Activated T-cell treated with anti-CD3 and anti-CD28 coated beads, Interleukin-2, amount 50 U/mL, for 4 hours (primary cell): ENCODE results near the gene NME2. TPM values are rescaled to one million over a fixed set of nuclear protein-coding genes. Genes with fewer than 3 reads are reported as not detected.
"Not testable (repeated sequence)": the region's sequence is repeated elsewhere in the genome, so short reads cannot be mapped to it uniquely, and the experiment has no call there.

Experiments
- ATAC-seq, 2 donors: fragments of 200-7000 bp; cut with Tn5 transposase; one replicate each; pipeline ENCODE4 v1.10.0; 2021
- DNase-seq: peaks from one replicate; pipeline ENCODE4 v3.0.0-alpha.2; 2020
- H3K27me3 Mint-ChIP-seq: one replicate; pipeline ENCODE4 v1.8.0; 2021; ENCODE audit warnings: low read depth, mixed read lengths
- H3K36me3 Mint-ChIP-seq: one replicate; pipeline ENCODE4 v1.8.0; 2022; ENCODE audit warnings: mixed read lengths; ENCODE audit not compliant: insufficient read depth
- H3K4me1 Mint-ChIP-seq: one replicate; pipeline ENCODE4 v1.8.0; 2021; ENCODE audit warnings: low read depth, mixed read lengths
- H3K4me3 Mint-ChIP-seq: one replicate; pipeline ENCODE4 v1.8.0; 2021; ENCODE audit warnings: mild to moderate bottlenecking, moderate library complexity, mixed read lengths
- H3K9me3 Mint-ChIP-seq: one replicate; pipeline ENCODE4 v1.8.0; 2021; ENCODE audit warnings: mixed read lengths
- total RNA-seq, 3 donors: library from RNA; stranded (reverse); gene quantifications; one replicate each; pipeline ENCODE4 v1.2.1, GENCODE V29; 2021

Gene NME2
- total RNA-seq, 3 donors from 2014 or later: 847 to 931 (median 896) TPM

DNA sequence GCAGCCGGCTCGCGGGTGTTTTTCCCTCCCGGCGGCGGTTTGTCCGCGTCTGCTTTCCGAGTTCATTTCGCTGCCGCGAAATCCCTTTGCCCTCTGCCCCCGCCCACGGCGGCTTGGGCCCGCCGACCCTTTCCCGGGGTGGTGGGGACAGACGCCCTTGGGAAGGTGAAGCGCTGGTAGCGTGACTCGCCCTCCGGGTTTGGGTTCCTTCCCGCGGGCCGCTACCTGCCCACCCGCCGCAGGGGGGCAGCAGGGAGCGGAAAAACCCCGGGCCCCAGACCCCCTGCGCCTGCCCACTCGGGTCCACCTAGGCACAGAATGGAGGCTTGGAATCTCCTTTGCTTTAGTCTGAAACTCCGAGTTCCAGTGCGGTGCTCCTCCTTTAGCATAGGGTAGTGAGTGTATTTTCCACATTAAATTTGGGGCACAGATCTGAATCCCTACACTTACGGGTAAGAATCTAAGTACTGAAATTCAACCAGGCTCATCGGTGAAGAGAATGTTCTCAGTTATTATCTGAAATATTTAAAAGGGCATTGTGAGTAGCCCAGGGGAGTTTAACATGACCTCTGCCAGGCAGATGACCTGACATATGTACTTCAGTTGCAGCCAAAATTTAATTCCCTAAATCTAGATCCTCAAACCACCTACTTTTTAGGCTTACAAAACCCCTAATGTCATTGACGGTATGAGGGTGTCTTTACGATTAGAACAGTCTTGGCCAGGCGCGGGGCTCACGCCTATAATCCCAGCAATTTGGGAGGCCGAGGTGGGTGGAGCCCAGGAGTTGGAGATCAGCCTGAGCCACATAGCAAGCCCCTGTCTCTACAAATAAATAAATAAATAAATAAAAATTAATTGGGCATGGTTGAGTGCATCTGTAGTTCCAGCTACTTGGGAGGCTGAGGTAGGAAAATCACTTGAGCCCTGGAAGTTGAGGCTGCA, 1.0 kb downstream of the NME2 start:
- ATAC-seq (peak; percentile 65 to 67), DNase-seq (peak; percentile 69)
- peak overlapping the region; percentile 89 for H3K4me3 Mint-ChIP-seq
- H3K27me3 Mint-ChIP-seq: no peaks in the 10 kb centered on the region
- peaks cover 34% of the 10 kb centered on the region for H3K36me3 Mint-ChIP-seq
- peaks cover 24% of the 10 kb centered on the region for H3K4me1 Mint-ChIP-seq
- no peaks in the 10 kb centered on the region for H3K9me3 Mint-ChIP-seq

DNA sequence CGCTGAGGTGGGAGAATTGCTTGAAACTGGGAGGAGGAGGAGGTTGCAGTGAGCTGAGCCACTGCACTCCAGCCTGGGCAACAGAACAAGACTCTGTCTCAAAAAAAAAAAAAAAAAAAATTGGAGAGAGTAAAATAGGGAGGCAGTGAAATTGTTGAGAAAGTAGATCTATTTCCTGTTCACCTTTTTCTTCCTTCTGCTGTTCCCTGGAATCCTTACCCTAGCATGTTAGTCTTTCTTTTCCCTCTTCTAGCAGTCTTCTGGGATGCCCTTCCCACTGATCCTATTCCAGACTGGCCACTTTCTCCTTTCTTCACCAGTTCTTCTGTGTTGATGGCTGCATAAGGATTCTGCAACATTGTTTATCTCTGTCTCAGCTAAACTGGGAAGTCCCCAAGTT, 3.1 kb downstream of the NME2 start:
- H3K4me1 Mint-ChIP-seq: peaks cover 24% of the 10 kb centered on the region
- H3K27me3 Mint-ChIP-seq: no peaks in the 10 kb centered on the region
- no peak for ATAC-seq
- peak overlapping the region; percentile 19 for H3K4me3 Mint-ChIP-seq
- no peak for DNase-seq
- H3K9me3 Mint-ChIP-seq: no peaks in the 10 kb centered on the region
- H3K36me3 Mint-ChIP-seq: peaks cover 34% of the 10 kb centered on the region

DNA sequence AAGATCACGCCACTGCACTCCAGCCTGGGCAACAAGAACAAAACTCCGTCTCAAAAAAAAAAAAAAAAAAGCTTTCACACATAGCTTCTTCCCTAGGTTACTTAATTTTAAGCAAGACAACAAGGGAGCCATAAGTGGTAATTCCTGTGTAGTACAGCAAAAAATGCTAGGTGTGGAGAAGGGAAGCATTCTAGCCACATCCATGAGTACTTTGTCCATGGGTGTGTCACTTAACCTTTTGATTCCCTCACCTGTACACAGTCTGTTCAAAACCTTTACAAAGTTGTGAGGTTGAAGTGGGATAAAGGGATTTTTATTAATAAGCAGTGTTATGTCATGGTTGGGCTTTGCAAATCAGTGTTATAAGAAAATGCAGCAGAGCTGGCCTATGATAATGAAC, 4.5 kb downstream of the NME2 start:
- Mint-ChIP-seq H3K4me1 (peaks cover 19% of the 10 kb centered on the region), H3K4me3 (no peak overlapping the region), H3K9me3 (no peaks in the 10 kb centered on the region), H3K36me3 (peaks cover 34% of the 10 kb centered on the region), H3K27me3 (no peaks in the 10 kb centered on the region)
- ATAC-seq (no peak), DNase-seq (no peak)

DNA sequence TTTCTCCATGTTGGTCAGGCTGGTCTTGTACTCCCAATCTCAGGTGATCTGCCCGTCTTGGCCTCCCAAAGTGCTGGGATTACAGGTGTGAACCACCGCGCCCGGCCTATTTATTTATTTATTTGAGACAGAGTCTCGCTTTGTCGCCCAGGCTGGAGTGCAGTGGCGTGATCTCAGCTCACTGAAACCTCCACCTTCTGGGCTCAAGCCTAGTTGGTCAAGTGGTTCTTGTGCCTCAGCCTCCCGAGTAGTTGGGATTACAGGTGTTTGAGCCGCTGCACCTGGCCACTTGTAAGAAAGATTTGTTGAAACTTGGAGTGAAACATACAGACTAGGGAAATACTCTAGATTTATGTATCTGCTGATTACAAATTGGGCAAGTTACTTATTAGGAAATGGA, 5.8 kb downstream of the NME2 start:
- not testable (repeated sequence) for ATAC-seq, DNase-seq, H3K27me3 Mint-ChIP-seq, H3K9me3 Mint-ChIP-seq, H3K4me3 Mint-ChIP-seq
- H3K36me3 Mint-ChIP-seq: peaks cover 34% of the 10 kb centered on the region
- peaks cover 15% of the 10 kb centered on the region for H3K4me1 Mint-ChIP-seq

DNA sequence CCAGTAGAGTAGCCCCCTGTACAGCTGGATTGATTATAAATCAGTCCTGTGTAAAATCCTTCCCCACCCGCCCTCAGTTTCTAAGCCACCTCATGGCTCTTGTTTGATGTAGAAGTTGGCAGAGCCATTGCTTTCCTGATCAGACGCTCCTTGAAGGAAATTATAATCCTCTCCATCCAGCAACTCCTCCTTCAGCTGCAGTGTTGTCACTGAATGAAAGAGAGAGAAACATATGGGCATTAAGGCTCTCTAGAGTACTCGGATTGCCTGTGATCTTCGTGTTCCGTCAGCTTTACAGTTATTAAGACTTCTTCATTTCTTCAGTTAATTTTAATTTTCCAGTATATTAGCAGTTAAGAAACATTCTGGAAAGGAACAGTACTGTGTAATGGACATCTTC, 14.3 kb downstream of the NME2 start:
- no peak for ATAC-seq
- Mint-ChIP-seq H3K9me3 (no peaks in the 10 kb centered on the region), H3K4me3 (no peak overlapping the region), H3K27me3 (no peaks in the 10 kb centered on the region), H3K4me1 (no peaks in the 10 kb centered on the region), H3K36me3 (peaks cover 15% of the 10 kb centered on the region)
- no peak for DNase-seq

DNA sequence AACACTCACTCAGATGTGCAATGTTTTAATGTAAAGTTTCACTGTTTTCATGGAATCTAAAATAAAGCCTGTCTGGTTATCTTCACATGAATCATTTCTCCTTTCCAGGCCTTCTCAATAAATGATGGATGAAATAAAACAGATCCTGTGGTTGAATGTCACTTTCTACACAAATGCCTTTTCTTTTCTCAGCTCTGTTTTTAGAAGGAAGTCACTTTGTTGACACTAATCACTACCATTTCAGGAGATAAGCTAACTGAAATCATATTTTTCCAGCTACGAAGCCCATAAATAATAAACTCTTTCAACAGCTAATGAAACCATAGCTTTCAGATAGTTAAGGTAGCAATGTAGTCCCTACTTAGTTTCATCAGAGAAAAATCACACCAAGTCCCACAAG, 17.9 kb downstream of the NME2 start:
- Mint-ChIP-seq H3K4me1 (no peaks in the 10 kb centered on the region), H3K36me3 (peaks cover 27% of the 10 kb centered on the region), H3K4me3 (no peak overlapping the region), H3K9me3 (no peaks in the 10 kb centered on the region), H3K27me3 (no peaks in the 10 kb centered on the region)
- ATAC-seq: no peak
- no peak for DNase-seq

DNA sequence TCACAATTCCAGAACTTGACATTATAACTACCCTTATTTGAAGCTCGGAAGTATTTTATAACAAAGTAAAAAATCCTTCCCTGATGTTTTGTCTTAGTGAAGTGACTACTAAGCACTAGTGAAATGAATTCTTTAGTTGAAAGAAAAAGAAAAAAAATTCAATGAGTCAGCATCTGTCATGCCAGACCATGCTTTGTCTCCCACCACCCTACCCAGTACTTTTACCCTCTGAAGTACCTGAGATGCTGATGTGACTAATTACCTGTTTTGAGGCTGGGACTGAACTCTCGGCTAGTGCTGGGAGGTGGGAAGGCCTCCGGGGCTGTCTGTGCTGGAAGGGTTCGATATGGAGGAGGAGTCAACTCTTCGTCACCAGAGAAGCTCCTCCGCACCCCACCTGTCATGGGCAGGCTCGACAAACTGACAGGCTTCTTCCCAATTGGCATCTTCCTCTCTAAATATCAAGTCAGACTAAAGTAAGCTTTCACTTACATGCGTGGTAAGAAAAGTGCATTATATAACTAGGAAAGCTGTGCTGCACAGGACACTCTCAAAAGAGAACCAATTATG, 19.6 kb downstream of the NME2 start:
- Mint-ChIP-seq H3K4me1 (no peaks in the 10 kb centered on the region), H3K36me3 (peaks cover 32% of the 10 kb centered on the region), H3K9me3 (no peaks in the 10 kb centered on the region), H3K27me3 (no peaks in the 10 kb centered on the region), H3K4me3 (no peak overlapping the region)
- ATAC-seq (peak in 1 of 2 donors; percentile 48), DNase-seq (no peak)

DNA sequence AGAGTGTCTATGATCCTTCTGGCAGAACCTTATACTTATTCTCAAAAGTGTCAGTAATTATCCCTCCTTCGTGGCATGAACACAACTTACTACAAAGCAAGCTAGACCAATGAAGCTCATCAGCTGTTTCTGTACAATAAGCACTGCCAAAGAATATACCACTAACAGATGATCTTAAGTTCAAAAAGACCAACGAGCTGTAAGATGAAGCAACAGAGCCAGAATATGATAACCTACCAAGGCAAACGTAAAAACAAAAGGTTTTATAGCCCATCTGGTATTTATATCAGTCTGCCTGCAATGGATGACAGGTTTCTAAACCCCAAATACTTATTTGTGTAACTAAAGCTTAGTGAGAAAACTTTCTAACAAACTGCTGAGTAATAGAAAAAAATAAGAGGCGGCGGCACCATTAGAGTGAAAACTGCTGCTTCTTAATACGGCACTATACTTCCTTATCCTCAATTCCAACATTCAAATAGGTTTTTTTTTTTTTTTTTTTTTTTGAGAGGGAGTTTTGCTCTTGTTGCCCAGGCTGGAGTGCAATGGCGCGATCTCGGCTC, 22.1 kb downstream of the NME2 start:
- DNase-seq: no peak
- H3K4me1 Mint-ChIP-seq: no peaks in the 10 kb centered on the region
- no peak overlapping the region for H3K4me3 Mint-ChIP-seq
- no peaks in the 10 kb centered on the region for H3K9me3 Mint-ChIP-seq
- H3K36me3 Mint-ChIP-seq: peaks cover 36% of the 10 kb centered on the region
- no peaks in the 10 kb centered on the region for H3K27me3 Mint-ChIP-seq
- no peak for ATAC-seq

DNA sequence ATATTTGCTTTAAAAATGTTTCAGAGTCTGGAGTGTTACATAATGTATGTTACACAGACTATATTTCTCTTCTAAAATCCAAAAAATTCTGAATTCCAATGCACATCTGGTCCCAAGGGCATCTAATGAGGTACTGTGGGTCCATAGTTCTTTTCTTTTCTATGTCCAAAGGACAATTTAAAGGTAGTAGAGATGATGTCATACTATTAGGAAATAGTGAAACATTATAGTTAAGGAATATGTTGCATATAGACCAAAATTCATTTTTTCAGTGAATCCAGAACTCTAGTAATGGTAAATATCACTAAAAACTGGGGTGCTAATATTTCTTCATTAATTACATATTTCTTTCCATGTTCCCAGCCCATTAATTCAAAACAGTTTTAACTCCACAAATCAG, 23.0 kb downstream of the NME2 start:
- no peak for DNase-seq
- Mint-ChIP-seq H3K27me3 (no peaks in the 10 kb centered on the region), H3K4me1 (no peaks in the 10 kb centered on the region), H3K4me3 (no peak overlapping the region), H3K36me3 (peaks cover 38% of the 10 kb centered on the region), H3K9me3 (no peaks in the 10 kb centered on the region)
- ATAC-seq: no peak

DNA sequence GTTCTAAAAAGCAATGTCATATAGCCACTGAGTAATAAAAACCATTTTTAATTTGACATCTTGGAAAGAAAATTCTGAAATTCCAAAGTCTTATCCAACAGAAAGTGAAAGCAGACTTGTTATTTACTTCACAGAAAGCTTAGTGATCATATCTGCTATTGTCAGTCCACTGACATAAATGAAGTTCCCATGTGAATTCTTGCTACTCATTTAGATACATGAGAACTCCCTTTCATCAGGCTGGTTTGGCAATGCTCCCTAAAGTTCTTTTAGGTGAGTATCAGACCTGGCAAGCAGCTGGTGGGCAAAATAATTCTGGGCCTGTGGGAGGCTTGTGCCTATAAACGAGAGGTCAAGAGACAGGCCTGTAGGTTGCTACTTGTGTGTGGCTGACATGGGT, 23.4 kb downstream of the NME2 start:
- Mint-ChIP-seq H3K4me3 (no peak overlapping the region), H3K36me3 (peaks cover 33% of the 10 kb centered on the region)
- DNase-seq: no peak

DNA sequence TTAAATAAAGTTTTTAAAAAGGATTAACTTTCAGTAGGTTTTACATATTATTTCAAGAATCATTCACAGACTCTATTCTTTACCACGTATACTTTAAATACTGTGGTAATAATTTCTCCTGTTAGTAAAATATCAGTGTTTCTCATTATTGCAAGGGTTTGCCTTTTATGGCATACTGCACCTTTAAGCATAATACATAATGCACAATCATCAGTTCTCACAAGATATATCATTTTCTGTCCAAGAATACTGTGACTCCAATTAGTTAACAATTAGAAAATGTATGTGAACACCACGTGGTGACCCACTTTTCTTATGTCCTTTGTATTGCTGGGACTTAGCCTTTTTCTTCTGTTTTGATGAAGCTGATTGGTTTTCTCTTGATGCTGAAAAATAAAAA, 25.7 kb downstream of the NME2 start:
- H3K27me3 Mint-ChIP-seq: no peaks in the 10 kb centered on the region
- H3K4me1 Mint-ChIP-seq: no peaks in the 10 kb centered on the region
- ATAC-seq: no peak
- H3K4me3 Mint-ChIP-seq: no peak overlapping the region
- no peak for DNase-seq
- H3K9me3 Mint-ChIP-seq: no peaks in the 10 kb centered on the region
- peaks cover 25% of the 10 kb centered on the region for H3K36me3 Mint-ChIP-seq

More for the DNA sequence above, 23.4 kb downstream of the NME2 start:
- Mint-ChIP-seq H3K9me3 (no peaks in the 10 kb centered on the region), H3K4me1 (no peaks in the 10 kb centered on the region), H3K27me3 (no peaks in the 10 kb centered on the region)
- ATAC-seq: no peak

DNA sequence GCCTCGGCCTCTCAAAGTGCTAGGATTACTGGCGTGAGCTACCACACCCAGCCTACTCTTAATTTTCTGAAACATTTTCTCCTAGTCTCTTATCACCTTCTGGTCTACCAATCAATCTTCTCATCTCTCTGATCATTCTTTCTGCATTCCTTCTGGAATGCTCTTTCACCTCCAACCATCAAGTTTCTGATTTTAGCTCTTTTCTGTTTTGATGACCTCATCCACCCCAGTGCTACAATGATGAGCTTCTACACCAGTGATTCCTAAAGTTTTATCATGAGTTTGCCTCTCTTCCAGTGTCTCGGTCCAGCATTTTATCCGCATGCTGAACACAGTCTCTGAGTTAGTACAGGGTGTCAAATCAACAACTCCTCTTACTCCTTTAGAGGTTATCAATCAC, 31.5 kb downstream of the NME2 start:
- H3K4me3 Mint-ChIP-seq: no peak overlapping the region

DNA sequence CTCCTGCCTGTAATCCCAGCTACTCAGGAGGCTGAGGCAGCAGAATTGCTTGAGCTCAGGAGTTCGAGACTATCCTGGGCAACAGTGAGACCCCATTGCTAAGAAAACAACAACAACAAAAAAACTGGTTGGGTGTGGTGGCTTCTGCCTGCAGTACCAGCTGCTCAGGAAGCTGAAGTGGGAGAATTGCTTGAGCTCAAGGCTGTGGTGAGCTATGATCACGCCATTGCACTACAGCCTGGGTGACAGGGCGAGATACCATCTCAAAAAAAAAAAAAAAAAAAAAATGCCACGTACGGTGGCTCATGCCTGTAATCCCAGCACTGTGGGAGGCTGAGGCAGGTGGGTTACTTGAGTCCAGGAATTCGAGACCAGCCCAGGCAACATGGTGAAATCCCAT, 34.1 kb downstream of the NME2 start:
- H3K4me3 Mint-ChIP-seq: no peak overlapping the region
- DNase-seq (no peak), ATAC-seq (no peak)
- no peaks in the 10 kb centered on the region for H3K27me3 Mint-ChIP-seq
- H3K36me3 Mint-ChIP-seq: peaks cover 36% of the 10 kb centered on the region
- peaks cover 9% of the 10 kb centered on the region for H3K4me1 Mint-ChIP-seq
- no peaks in the 10 kb centered on the region for H3K9me3 Mint-ChIP-seq

More for the DNA sequence above, 31.5 kb downstream of the NME2 start:
- H3K27me3 Mint-ChIP-seq: no peaks in the 10 kb centered on the region
- H3K4me1 Mint-ChIP-seq: peaks cover 9% of the 10 kb centered on the region
- H3K9me3 Mint-ChIP-seq: no peaks in the 10 kb centered on the region
- DNase-seq (no peak), ATAC-seq (no peak)
- peaks cover 31% of the 10 kb centered on the region for H3K36me3 Mint-ChIP-seq

DNA sequence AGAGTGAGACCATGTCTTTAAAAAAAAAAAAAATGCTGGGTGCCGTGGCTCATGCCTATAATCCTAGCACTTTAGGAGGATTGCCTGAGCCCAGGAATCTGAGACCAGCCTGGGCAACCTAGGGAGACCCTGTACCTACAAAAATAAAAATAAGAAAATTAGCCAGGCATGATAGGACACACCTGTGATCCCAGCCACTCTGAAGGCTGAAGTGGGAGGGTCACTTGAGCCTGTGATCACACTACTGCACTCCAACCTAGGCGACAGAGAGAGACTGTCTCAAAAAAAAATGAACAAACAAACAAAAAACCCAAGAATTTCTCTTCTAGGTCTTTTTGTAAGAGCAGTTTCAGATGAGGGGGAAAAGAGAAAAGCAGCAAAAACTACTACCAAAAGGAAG, 34.6 kb downstream of the NME2 start:
- no peaks in the 10 kb centered on the region for H3K9me3 Mint-ChIP-seq

DNA sequence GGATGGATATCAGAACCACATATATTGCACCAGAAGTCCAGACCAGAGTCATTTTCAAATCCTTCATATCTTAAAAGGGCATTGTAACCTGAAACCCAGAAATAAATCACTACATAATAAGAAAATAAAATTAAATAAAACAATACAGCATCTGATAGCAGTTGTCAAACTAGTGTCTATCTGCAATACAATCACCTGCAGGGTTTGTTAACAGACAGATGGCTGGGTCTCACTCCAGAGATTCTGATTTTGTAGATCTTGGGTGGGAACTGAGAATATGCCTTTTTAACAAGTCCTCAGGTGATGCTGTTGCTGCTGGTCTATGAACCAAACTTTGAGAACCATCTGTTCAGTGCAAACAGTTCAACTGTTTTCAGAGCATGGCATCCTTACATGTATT, 37.6 kb downstream of the NME2 start:
- Mint-ChIP-seq H3K36me3 (peaks cover 32% of the 10 kb centered on the region), H3K4me1 (peaks cover 9% of the 10 kb centered on the region), H3K9me3 (no peaks in the 10 kb centered on the region), H3K27me3 (no peaks in the 10 kb centered on the region), H3K4me3 (no peak overlapping the region)
- ATAC-seq: no peak
- no peak for DNase-seq

More for the DNA sequence above, 34.6 kb downstream of the NME2 start:
- no peak overlapping the region for H3K4me3 Mint-ChIP-seq
- H3K27me3 Mint-ChIP-seq: no peaks in the 10 kb centered on the region
- peaks cover 40% of the 10 kb centered on the region for H3K36me3 Mint-ChIP-seq
- DNase-seq: no peak
- peaks cover 9% of the 10 kb centered on the region for H3K4me1 Mint-ChIP-seq
- no peak for ATAC-seq
